Renal cortical epithelial cell (primary cell): Measurements from ENCODE around the gene ELMO1. TPM values are rescaled to one million over a fixed set of nuclear protein-coding genes. Genes with fewer than 3 reads are reported as not detected.

Experiments used
- DNase-seq: peaks from one replicate; pipeline ENCODE4 v3.0.0-alpha.2; 2011; ENCODE audit warnings: low read depth
- total RNA-seq: library from RNA; depleted of rRNA; stranded (reverse); fragments of >200 nt; gene quantifications from 2 replicates; pipeline ENCODE4 v1.2.3, GENCODE V29; 2014

The ELMO1 gene
- total RNA-seq, 1 donor from 2014 or later: 1.7 TPM

GRCh38 chr7:37408291-37409228 is 40.1 kb downstream of the ELMO1 start:
- DNase-seq: no peak

DNA sequence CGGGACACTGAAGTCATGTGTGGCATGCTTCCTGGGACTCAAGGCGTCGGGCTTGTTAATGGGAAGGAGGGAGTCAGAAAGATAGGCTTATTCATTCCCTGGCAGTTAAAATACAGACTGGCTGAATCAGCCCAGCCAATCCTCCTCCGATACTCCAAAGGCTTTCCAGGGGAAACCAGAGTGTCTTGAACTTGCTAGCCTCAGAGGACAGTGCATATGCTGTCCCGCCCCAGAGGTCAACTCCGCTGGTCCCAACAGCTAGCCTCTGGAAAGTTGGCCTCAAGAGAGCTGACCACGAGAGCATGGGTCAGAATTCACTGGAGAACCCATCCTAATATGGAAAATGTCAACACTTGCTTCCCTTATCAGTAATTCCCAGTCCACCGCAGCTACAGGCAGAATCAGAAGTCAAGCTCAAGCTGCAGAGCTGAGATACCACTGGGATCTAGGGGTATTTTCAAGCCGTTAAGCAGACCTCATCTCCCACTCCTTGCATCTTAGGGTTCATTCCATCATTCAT is 43.0 kb downstream of the ELMO1 start:
- DNase-seq: no peak

DNA sequence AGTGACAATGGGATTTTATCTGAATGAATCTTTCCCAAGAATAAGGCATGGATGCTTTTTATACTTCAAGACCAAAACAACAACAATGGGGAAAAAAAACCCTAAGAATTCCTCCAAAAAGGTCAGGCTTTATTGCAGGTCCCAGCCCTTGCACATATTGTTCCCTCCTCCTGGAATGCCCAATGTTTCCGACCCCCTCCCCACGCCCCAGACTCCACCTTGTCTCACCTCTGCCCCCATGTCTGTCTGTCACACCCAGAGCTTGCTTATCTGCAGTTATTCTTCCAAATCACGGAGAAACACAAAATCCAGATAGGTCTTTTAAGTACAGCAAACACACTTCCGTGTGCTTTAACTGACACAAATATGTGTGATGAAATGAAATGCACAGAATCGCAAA is 43.5 kb downstream of the ELMO1 start:
- no peak for DNase-seq

- DNase-seq: no peak
Observed at GRCh38 chr7:37399876-37400421, 48.7 kb downstream of the ELMO1 start.

- DNase-seq: no peak
Observed at GRCh38 chr7:37398403-37398802, 50.3 kb downstream of the ELMO1 start.

- DNase-seq: peak; percentile 2
Observed at GRCh38 chr7:37395618-37396259, 52.9 kb downstream of the ELMO1 start.

DNA sequence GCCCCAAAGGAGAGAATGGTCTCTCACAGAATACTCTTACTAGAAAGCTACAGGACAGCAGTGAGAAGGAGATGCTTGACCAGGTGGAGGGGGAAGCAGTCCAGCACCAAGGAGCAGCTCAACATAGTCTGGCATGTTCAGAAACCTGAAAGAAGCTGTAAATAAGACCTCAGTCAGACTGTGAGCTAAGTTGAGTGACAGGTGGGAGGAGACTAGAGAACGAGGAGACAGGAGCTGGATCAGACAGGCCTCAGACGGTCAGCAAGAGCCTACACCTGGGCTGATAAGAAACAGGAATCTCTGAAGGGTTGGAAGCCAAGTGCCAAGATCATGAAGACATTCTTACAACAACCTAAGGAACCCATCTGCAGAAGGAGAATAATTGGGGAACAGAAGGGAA is 54.5 kb downstream of the ELMO1 start:
- no peak for DNase-seq

DNA sequence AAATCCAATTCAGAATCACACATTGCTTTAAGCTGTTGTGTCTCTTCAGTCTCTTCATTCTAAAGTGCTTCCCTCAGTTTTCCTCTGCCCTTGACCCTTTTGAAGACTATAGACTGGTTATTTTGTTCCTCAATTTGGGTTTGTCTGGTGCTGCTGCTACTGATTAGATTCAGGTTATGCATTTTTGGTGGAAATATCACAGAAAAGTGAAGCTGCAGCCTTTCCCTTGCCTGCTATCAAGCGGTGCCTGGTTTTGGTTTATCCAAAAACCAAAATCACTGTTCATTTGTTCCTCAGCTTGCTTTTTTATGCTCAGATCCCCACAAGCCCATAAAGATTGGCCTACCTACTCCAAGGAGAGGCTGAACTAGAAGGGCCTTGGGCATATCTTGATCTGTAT is 55.2 kb downstream of the ELMO1 start:
- no peak for DNase-seq

DNA sequence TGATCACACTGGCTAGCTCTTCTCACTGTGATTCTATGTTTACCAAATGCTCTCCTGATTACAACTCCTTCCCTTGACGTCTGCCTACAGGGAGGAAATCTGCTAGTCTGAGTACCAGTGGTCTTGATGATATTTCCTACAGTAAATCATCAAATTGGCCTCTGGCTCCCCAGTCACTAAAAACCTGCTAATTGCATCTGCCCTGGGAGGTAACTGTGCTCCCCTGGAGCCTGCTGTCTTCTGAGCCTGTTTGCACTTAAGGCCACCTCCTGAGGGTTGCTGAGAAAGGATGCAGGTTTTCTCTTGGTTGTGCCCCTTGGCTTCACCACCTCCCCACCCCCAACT is 56.0 kb downstream of the ELMO1 start:
- no peak for DNase-seq

- no peak for DNase-seq
Observed at GRCh38 chr7:37391791-37392672, 56.6 kb downstream of the ELMO1 start.

GRCh38 chr7:37390114-37390513 is 58.5 kb downstream of the ELMO1 start:
- no peak for DNase-seq

DNA sequence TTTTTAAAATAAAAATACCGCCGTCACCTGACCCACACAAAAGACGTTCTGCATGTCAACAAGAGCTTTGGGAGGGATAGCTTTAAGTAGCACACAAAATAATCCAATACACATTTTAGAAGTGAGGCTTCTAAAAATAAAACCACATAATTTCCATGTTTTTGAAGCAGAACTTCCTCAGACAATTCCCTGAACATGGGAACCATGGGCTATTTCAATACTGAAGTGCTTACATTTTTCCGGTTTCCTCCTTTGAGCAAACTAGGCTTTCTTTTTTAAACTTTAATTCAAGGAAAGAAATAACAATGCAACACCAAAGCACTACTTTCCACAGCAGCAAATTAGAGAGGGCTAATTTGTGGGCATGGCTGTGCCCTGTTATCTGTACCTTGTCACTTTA is 59.9 kb downstream of the ELMO1 start:
- no peak for DNase-seq

GRCh38 chr7:37385787-37386186 is 62.9 kb downstream of the ELMO1 start:
- no peak for DNase-seq

DNA sequence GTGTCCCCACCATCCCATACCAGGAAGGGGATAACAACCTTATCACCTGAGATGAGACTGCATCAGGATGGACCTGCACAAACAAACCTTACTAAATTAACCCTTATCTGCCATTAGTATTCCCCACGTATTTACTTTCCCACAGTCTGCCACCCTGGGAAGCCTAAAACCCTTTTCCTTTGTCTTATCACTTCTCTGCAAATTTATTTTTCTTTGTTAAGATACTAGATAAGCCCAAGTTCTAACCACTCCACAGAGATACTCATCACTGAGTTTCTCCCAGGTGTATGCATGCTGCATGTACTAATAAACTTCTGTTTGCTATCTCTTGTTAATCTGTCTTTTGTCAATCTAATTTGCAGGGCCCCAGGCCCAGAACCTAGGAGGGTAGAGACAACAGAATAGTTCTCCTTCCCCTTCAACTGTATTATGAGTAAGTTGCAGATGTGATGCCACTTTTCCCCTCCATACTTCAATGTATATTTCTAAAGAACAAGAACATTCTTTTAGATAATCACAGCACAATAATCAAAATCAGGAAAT is 66.0 kb downstream of the ELMO1 start:
- no peak for DNase-seq

- no peak for DNase-seq
Observed at GRCh38 chr7:37380831-37381230, 67.8 kb downstream of the ELMO1 start.

DNA sequence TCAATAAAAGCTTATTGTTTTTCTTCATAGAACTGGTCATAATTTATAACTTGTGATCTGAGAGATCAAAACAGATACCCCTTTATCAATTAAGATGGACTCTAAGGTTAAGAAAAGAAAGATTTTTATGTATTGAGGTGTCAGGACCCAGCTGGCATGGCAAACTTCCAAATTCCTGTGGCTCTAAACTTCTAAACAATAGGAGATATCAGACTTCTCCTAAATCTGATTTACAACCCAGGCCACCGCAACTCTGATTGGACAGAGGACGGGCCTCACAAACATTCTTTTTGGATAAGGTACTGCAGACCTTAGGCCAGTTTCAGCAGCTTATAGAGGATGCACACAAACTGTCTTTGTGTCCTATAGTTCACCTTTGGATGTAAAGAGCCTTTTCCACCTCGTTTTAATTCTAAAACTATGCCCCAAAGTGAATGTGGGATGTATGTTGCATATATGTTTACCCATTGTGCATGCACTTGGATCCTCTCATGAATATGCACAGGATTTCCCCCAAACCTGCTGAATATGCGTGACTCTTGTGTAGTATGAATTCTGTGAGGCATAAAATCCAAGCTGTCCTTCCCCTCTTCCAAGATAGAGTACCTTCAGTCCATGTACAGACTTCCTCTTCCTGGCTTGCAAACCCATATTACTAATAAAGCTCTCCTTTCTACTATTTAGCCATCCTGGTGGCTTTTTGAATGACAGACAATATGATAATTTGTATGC is 69.0 kb downstream of the ELMO1 start:
- DNase-seq: no peak

GRCh38 chr7:37377231-37377630 is 71.4 kb downstream of the ELMO1 start:
- DNase-seq: no peak

DNA sequence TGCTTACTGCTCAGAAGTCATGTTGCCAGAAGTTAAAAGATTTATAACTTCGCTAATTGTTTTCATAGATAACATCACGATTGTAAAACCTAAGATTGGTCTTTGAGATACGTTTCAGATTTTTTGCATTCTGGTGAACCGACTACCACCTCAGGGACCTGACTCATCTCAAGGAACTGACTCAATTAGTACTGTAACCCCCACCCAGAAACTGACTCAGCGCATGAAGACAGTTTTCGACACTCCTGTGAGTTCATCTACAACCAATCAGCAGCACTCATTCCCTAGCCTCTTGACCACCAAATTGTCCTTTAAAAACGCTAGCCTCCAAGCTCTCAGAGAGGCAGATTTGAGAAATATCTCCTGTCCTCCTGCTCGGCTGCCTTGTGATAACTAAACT is 72.3 kb downstream of the ELMO1 start:
- no peak for DNase-seq

DNA sequence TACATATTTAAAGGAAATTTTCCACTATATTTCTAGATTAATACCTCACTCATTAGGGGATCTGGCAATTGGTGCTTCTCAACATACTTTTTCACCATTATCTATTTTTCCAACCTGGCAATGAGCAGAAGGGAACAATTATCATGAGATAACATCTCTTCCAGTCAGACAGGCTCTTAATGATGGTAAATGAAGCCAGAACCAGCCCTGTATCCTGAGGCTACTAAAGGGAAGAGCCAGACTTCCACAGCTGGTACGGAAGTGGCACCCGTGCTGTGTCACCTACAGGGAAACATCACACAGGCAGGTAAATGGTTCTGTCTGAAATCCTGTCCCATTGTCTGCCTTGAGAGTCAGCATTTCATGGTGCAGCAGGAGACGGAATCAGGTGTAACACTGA is 75.9 kb downstream of the ELMO1 start:
- no peak for DNase-seq

DNA sequence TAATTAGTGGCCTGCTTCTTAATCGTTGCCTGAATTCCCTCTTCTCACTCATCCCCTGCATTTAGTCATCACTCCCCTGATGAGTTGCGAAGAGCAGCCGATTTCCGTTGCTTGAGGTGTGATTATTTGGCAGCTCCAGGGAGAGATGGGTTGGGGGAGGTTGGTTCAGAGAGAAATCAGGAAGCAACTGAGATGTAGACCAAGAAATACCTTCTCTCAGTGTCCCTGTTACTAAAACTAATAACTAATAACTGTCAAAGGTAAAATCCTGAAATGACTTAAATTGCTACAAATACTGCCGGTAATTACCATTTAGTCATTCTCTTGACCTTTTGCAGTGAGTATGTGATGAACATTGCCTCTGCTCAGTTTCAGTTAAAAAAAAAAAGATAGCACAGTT is 76.9 kb downstream of the ELMO1 start:
- no peak for DNase-seq

- DNase-seq: no peak
Observed at GRCh38 chr7:37369906-37370305, 78.8 kb downstream of the ELMO1 start.
